Activated naive CD4-positive, alpha-beta T cell treated with anti-CD3 and anti-CD28 coated beads, Interleukin-2, amount 10 ng/mL, durations not matched to agents 7 days and 5 days (primary cell): Measurements from ENCODE around the gene ITGA1.
A peak's percentile ranks its signal among the peaks of the same experiment; 100 is the strongest.

Experiments used
- CTCF ChIA-PET: fragments of 350-600 bp; sonication (Branson Sonifier 250); formaldehyde crosslinking; loops from one replicate; lab custom pipeline; 2021; ENCODE audit warnings: antibody characterized with exemption; lab: Charles Lee
- DNase-seq: peaks from one replicate; pipeline ENCODE4 v3.0.0-alpha.2; 2020
- H3K27ac Mint-ChIP-seq: one replicate; pipeline ENCODE4 v1.8.0; 2021; ENCODE audit warnings: mild to moderate bottlenecking, moderate library complexity, mixed read lengths
- H3K27me3 Mint-ChIP-seq: one replicate; pipeline ENCODE4 v1.8.0; 2021; ENCODE audit warnings: mild to moderate bottlenecking, mixed read lengths
- H3K36me3 Mint-ChIP-seq: one replicate; pipeline ENCODE4 v1.8.0; 2021; ENCODE audit warnings: mixed read lengths
- H3K4me1 Mint-ChIP-seq: one replicate; pipeline ENCODE4 v1.8.0; 2021; ENCODE audit warnings: mixed read lengths
- H3K4me3 Mint-ChIP-seq: one replicate; pipeline ENCODE4 v1.8.0; 2021; ENCODE audit warnings: mild to moderate bottlenecking, moderate library complexity, mixed read lengths
- H3K9me3 Mint-ChIP-seq: one replicate; pipeline ENCODE4 v1.8.0; 2021; ENCODE audit warnings: mixed read lengths

ITGA1 gene

DNA sequence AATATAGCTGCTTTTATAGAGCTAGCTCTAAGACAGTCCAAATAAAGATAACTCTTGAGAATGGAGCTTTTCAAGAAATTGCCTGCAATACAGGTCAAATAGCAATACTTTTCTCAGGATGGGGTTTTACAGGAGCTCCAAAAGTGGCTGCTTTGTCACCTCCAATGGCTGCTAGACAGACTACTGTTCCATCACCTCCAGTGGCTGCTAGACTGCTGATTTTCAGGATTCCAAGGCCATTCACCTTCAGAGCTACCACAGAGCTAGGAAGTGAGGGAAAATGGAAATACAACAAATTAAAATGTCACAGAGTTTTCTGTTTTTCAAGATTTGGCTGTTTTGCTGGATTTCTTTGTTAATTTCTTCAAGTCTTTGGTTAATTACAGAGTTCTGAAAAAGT, 8.5 kb upstream of the ITGA1 start:
- H3K36me3 Mint-ChIP-seq = peaks cover 2% of the 10 kb centered on the region
- peaks cover 2% of the 10 kb centered on the region for H3K9me3 Mint-ChIP-seq
- DNase-seq = no peak
- H3K4me3 Mint-ChIP-seq = no peak overlapping the region
- H3K27me3 Mint-ChIP-seq = peaks cover 4% of the 10 kb centered on the region
- CTCF ChIA-PET = interaction anchor here (0.9 kb wide), 1 partner anchor 86 kb away, joined by 3 read pairs; no protein-coding TSS in a partner anchor
- peaks cover 25% of the 10 kb centered on the region for H3K4me1 Mint-ChIP-seq
- H3K27ac Mint-ChIP-seq = no peak overlapping the region

- H3K36me3 Mint-ChIP-seq = no peaks in the 10 kb centered on the region
- H3K27ac Mint-ChIP-seq = no peak overlapping the region
- no peak overlapping the region for H3K4me3 Mint-ChIP-seq
- no peak for DNase-seq
- H3K9me3 Mint-ChIP-seq = no peaks in the 10 kb centered on the region
- peaks cover 28% of the 10 kb centered on the region for H3K27me3 Mint-ChIP-seq
- CTCF ChIA-PET = no interaction called here
- H3K4me1 Mint-ChIP-seq = peaks cover 22% of the 10 kb centered on the region
Observed at GRCh38 chr5:52783226-52783959, 4.3 kb upstream of the ITGA1 start.

GRCh38 chr5:52784737-52785136, 3.0 kb upstream of the ITGA1 start:
- H3K36me3 Mint-ChIP-seq = no peaks in the 10 kb centered on the region
- no peak for DNase-seq
- H3K27ac Mint-ChIP-seq = no peak overlapping the region
- CTCF ChIA-PET = no interaction called here
- no peaks in the 10 kb centered on the region for H3K9me3 Mint-ChIP-seq
- no peak overlapping the region for H3K4me3 Mint-ChIP-seq
- H3K4me1 Mint-ChIP-seq = peaks cover 22% of the 10 kb centered on the region
- H3K27me3 Mint-ChIP-seq = peaks cover 29% of the 10 kb centered on the region

DNA sequence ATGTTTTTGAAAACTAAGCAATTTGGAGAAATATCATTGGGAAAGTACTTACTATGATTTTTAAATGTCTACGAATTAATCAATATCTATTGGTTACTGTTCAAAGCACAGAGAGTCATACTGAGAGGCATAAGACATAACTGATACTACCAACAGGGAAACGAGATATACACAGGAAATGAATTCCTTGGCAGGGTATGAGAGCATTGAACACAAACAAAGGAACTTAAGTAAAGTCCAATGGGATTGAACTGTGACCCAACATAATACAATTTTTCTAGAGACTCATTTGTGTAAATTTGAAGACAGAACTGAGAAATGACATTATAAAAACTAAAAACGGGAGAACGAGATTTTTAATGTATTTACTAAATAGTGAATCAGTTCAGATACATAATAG, 1.3 kb upstream of the ITGA1 start:
- DNase-seq = no peak
- CTCF ChIA-PET = interaction anchor here (1.0 to 2.1 kb wide), 4 partner anchors 13 to 127 kb away, joined by 3 to 9 read pairs (median 4); no protein-coding TSS in a partner anchor
- H3K36me3 Mint-ChIP-seq = no peaks in the 10 kb centered on the region
- no peaks in the 10 kb centered on the region for H3K9me3 Mint-ChIP-seq
- no peak overlapping the region for H3K4me3 Mint-ChIP-seq
- peaks cover 22% of the 10 kb centered on the region for H3K4me1 Mint-ChIP-seq
- H3K27ac Mint-ChIP-seq = no peak overlapping the region
- H3K27me3 Mint-ChIP-seq = peaks cover 30% of the 10 kb centered on the region

DNA sequence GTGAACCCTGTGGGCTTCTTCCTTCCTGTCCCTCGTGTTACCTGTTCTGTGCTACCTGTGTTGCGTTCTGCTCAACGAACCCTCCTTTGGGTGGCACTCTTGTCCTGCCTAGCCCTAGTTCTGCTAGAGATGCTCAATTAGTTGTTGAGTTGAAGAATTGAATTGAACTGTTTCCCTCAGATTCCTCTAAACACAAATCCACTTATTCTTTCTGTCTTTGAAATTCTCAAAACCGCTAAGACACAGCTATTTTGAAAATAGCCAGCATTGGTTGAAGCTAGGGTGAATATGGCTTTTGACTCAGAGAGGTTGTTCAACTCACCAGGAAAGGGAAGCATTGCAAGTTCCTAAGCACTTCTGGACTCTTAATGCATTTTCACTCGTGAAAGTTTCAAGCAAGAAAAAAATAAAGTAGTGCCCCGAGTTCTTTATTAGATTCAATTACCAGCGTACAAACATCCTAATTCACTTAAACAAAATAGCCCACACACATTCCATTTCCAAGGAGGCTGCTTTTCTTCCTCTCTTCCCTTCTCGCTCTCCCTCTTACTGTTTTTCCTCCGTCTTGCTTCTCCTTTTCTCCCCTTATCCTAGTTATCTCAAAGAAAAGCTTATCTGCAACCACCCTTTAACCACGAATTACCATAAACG, 642 bp upstream of the ITGA1 start:
- Mint-ChIP-seq H3K9me3 (no peaks in the 10 kb centered on the region), H3K27ac (no peak overlapping the region), H3K27me3 (peaks cover 30% of the 10 kb centered on the region), H3K4me1 (peaks cover 22% of the 10 kb centered on the region), H3K4me3 (peak overlapping the region; percentile 78), H3K36me3 (no peaks in the 10 kb centered on the region)
- DNase-seq = peak; percentile 50
- CTCF ChIA-PET = interaction anchor here (0.8 to 2.1 kb wide), 8 partner anchors 9 to 128 kb away, joined by 3 to 9 read pairs (median 4); no protein-coding TSS in a partner anchor

GRCh38 chr5:52788505-52788821, 747 bp downstream of the ITGA1 start:
- peaks cover 20% of the 10 kb centered on the region for H3K4me1 Mint-ChIP-seq
- no peak for DNase-seq
- peaks cover 30% of the 10 kb centered on the region for H3K27me3 Mint-ChIP-seq
- no peak overlapping the region for H3K27ac Mint-ChIP-seq
- CTCF ChIA-PET = interaction anchor here (1.7 to 2.3 kb wide), 2 partner anchors 11 to 15 kb away, joined by 5 to 6 read pairs; no protein-coding TSS in a partner anchor
- no peaks in the 10 kb centered on the region for H3K9me3 Mint-ChIP-seq
- H3K4me3 Mint-ChIP-seq = peak overlapping the region; percentile 78
- no peaks in the 10 kb centered on the region for H3K36me3 Mint-ChIP-seq

- H3K4me3 Mint-ChIP-seq = no peak overlapping the region
- DNase-seq = no peak
- H3K4me1 Mint-ChIP-seq = peaks cover 19% of the 10 kb centered on the region
- no peak overlapping the region for H3K27ac Mint-ChIP-seq
- CTCF ChIA-PET = interaction anchor here (1.1 to 2.3 kb wide), 4 partner anchors 10 to 96 kb away, joined by 3 to 6 read pairs (median 6); no protein-coding TSS in a partner anchor
- no peaks in the 10 kb centered on the region for H3K36me3 Mint-ChIP-seq
- no peaks in the 10 kb centered on the region for H3K9me3 Mint-ChIP-seq
- H3K27me3 Mint-ChIP-seq = peaks cover 30% of the 10 kb centered on the region
Observed at GRCh38 chr5:52789378-52789777, 1.7 kb downstream of the ITGA1 start.

GRCh38 chr5:52789851-52790250, 2.1 kb downstream of the ITGA1 start:
- Mint-ChIP-seq H3K4me1 (peaks cover 19% of the 10 kb centered on the region), H3K27ac (no peak overlapping the region), H3K4me3 (no peak overlapping the region), H3K36me3 (no peaks in the 10 kb centered on the region), H3K27me3 (peaks cover 30% of the 10 kb centered on the region), H3K9me3 (no peaks in the 10 kb centered on the region)
- CTCF ChIA-PET = interaction anchor here (1.1 to 2.3 kb wide), 4 partner anchors 10 to 96 kb away, joined by 3 to 6 read pairs (median 6); no protein-coding TSS in a partner anchor
- no peak for DNase-seq

DNA sequence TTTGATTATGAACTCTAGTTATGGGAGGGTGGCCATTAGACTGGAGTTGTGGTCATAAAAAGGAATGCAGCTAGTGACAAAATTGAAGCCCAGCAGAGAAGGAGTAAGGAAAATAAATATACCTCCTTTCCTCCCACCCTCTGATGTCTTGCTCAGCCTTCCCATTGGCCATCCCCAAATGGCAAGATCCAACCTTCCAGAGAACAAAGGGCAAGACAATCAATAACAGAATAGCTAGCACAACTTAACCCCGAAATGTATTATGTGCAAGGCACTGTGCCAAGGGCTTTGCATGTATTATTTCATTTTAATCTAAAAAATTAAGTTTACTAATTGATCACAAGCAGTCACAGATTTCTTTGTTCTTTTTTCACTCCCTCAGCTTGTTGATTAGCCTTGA, 3.6 kb downstream of the ITGA1 start:
- H3K9me3 Mint-ChIP-seq = no peaks in the 10 kb centered on the region
- peaks cover 24% of the 10 kb centered on the region for H3K27me3 Mint-ChIP-seq
- H3K36me3 Mint-ChIP-seq = no peaks in the 10 kb centered on the region
- H3K4me1 Mint-ChIP-seq = peaks cover 18% of the 10 kb centered on the region
- no peak overlapping the region for H3K4me3 Mint-ChIP-seq
- CTCF ChIA-PET = no interaction called here
- H3K27ac Mint-ChIP-seq = no peak overlapping the region
- no peak for DNase-seq

GRCh38 chr5:52794519-52794918, 6.8 kb downstream of the ITGA1 start:
- Mint-ChIP-seq H3K4me3 (no peak overlapping the region), H3K27me3 (peaks cover 16% of the 10 kb centered on the region), H3K9me3 (no peaks in the 10 kb centered on the region), H3K4me1 (peaks cover 17% of the 10 kb centered on the region), H3K27ac (no peak overlapping the region), H3K36me3 (no peaks in the 10 kb centered on the region)
- DNase-seq = no peak
- CTCF ChIA-PET = no interaction called here

GRCh38 chr5:52796031-52796430, 8.3 kb downstream of the ITGA1 start:
- DNase-seq = no peak
- CTCF ChIA-PET = interaction anchor here (1.0 kb wide), 1 partner anchor 120 kb away, joined by 3 read pairs; no protein-coding TSS in a partner anchor
- no peak overlapping the region for H3K27ac Mint-ChIP-seq
- H3K9me3 Mint-ChIP-seq = no peaks in the 10 kb centered on the region
- H3K4me1 Mint-ChIP-seq = peaks cover 27% of the 10 kb centered on the region
- peaks cover 4% of the 10 kb centered on the region for H3K36me3 Mint-ChIP-seq
- peaks cover 12% of the 10 kb centered on the region for H3K27me3 Mint-ChIP-seq
- no peak overlapping the region for H3K4me3 Mint-ChIP-seq

DNA sequence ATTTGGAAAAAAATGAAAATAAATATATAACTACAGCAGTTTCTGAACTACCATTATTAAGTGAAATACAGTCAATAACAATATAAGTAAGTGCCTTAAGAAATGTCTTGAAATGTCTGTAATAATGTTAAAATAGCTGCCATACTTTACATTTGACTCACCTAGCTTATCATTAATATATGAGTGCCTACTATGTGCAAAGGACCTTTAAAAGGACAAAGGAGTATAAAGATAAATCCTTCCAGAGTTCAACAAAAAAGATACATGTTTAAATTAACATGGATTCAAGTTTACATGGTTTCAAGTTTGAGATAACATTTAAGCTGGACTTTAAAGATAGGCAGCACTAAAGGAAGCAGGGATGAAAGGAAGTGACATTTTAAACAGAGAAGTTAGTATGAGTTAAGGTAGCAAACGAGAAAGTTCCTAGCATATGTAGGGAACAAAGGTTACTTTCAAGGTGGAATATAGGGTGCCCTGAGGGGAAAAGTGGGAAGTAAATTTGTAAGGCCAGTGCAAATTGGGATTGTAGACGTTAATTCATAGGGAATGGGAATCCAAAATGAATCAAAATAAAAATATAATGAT, 8.9 kb downstream of the ITGA1 start:
- no peaks in the 10 kb centered on the region for H3K9me3 Mint-ChIP-seq
- CTCF ChIA-PET = interaction anchor here (0.9 to 1.0 kb wide), 2 partner anchors 12 to 119 kb away, joined by 3 read pairs; no protein-coding TSS in a partner anchor
- H3K4me1 Mint-ChIP-seq = peaks cover 33% of the 10 kb centered on the region
- H3K36me3 Mint-ChIP-seq = peaks cover 10% of the 10 kb centered on the region
- no peak overlapping the region for H3K4me3 Mint-ChIP-seq
- DNase-seq = no peak
- no peak overlapping the region for H3K27ac Mint-ChIP-seq
- H3K27me3 Mint-ChIP-seq = peaks cover 12% of the 10 kb centered on the region

GRCh38 chr5:52798938-52799337, 11.2 kb downstream of the ITGA1 start:
- H3K4me3 Mint-ChIP-seq = peak overlapping the region; percentile 86
- no peak for DNase-seq
- CTCF ChIA-PET = interaction anchor here (0.7 to 2.6 kb wide), 8 partner anchors 9 to 1840 kb away, joined by 3 to 17 read pairs (median 7); partner anchors contain the start of genes ITGA1 and PELO
- no peaks in the 10 kb centered on the region for H3K9me3 Mint-ChIP-seq
- H3K36me3 Mint-ChIP-seq = peaks cover 11% of the 10 kb centered on the region
- H3K27ac Mint-ChIP-seq = no peak overlapping the region
- peaks cover 12% of the 10 kb centered on the region for H3K27me3 Mint-ChIP-seq
- H3K4me1 Mint-ChIP-seq = peaks cover 51% of the 10 kb centered on the region

- Mint-ChIP-seq H3K9me3 (no peaks in the 10 kb centered on the region), H3K36me3 (peaks cover 16% of the 10 kb centered on the region), H3K27me3 (peaks cover 12% of the 10 kb centered on the region), H3K4me1 (peaks cover 56% of the 10 kb centered on the region), H3K4me3 (peak overlapping the region; percentile 86), H3K27ac (peak overlapping the region; percentile 91)
- CTCF ChIA-PET = interaction anchor here (0.7 to 2.6 kb wide), 10 partner anchors 10 to 1840 kb away, joined by 3 to 17 read pairs (median 7); partner anchors contain the start of genes ITGA1 and PELO
- DNase-seq = no peak
Observed at GRCh38 chr5:52799358-52799982, 11.8 kb downstream of the ITGA1 start.
